WERI-Rb-1 (cell line): Measurements from ENCODE around the gene GPS1.

Experiments
- DNase-seq: peaks from one replicate; pipeline ENCODE4 v3.0.0-alpha.2; 2020
- H3K27ac ChIP-seq: fragments of 250-450 bp; sonication (Bioruptor Pico); 2 replicates; pipeline ENCODE4 v1.5.1; 2020; ENCODE audit warnings: mild to moderate bottlenecking, moderate library complexity
- H3K27me3 ChIP-seq: fragments of 250-450 bp; sonication (Bioruptor Pico); 2 replicates; pipeline ENCODE4 v1.5.1; 2021; ENCODE audit warnings: mild to moderate bottlenecking, low read depth, moderate library complexity; ENCODE audit not compliant: insufficient read depth, severe bottlenecking
- H3K36me3 ChIP-seq: fragments of 250-450 bp; sonication (Bioruptor Pico); 2 replicates; pipeline ENCODE4 v1.5.1; 2020; ENCODE audit warnings: mild to moderate bottlenecking, moderate library complexity
- H3K4me3 ChIP-seq: 2 replicates; pipeline ENCODE4 v1.5.1; 2011; ENCODE audit warnings: low read depth, mild to moderate bottlenecking, control low read depth, low read length
- H3K9me3 ChIP-seq: fragments of 250-450 bp; sonication (Bioruptor Pico); 2 replicates; pipeline ENCODE4 v1.5.1; 2021; ENCODE audit warnings: mild to moderate bottlenecking, moderate library complexity; ENCODE audit not compliant: severe bottlenecking
- TF ChIP-seq, protein P1 (sequence below): IDR thresholded peaks from 2 replicates; pipeline ENCODE4 v1.5.1; 2011; ENCODE audit warnings: low read depth, mild to moderate bottlenecking, control low read depth, inconsistent platforms, low read length

Gene GPS1

DNA sequence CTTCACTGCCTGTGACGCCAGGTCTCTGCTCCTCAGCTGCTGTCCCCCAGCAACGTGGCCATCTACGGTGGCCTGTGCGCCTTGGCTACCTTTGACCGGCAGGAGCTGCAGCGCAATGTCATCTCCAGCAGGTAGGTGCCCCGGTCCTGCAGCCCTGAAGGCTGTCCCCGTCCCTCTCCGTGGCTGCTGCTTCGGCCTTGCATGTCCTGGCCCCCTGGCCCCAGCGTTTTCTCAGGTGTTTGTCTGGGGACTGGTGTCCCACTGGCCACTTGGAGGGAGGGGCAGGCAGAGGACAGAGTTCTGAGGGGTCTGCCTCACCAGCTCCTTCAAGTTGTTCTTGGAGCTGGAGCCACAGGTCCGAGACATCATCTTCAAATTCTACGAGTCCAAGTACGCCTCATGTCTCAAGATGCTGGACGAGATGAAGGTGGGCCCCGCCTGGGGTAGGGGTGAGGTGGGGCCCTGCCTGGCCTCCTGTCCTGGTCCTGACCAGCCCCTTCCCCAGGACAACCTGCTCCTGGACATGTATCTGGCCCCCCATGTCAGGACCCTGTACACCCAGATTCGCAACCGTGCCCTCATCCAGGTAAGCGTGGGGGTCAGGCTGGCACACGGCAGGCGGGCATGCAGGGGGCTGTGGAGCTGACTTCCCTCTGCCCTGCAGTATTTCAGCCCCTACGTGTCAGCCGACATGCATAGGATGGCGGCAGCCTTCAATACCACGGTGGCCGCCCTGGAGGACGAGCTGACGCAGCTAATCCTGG is 4.4 kb downstream of the GPS1 start:
- H3K4me3 ChIP-seq: no peak overlapping the region
- peaks cover 80% of the 10 kb centered on the region for H3K36me3 ChIP-seq
- no peak for DNase-seq
- TF ChIP-seq, protein P1, sequence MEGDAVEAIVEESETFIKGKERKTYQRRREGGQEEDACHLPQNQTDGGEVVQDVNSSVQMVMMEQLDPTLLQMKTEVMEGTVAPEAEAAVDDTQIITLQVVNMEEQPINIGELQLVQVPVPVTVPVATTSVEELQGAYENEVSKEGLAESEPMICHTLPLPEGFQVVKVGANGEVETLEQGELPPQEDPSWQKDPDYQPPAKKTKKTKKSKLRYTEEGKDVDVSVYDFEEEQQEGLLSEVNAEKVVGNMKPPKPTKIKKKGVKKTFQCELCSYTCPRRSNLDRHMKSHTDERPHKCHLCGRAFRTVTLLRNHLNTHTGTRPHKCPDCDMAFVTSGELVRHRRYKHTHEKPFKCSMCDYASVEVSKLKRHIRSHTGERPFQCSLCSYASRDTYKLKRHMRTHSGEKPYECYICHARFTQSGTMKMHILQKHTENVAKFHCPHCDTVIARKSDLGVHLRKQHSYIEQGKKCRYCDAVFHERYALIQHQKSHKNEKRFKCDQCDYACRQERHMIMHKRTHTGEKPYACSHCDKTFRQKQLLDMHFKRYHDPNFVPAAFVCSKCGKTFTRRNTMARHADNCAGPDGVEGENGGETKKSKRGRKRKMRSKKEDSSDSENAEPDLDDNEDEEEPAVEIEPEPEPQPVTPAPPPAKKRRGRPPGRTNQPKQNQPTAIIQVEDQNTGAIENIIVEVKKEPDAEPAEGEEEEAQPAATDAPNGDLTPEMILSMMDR: no peak
- no peak overlapping the region; the same call in 1 of the 2 replicates for H3K27ac ChIP-seq
- no peaks in the 10 kb centered on the region for H3K9me3 ChIP-seq
- no peaks in the 10 kb centered on the region for H3K27me3 ChIP-seq

DNA sequence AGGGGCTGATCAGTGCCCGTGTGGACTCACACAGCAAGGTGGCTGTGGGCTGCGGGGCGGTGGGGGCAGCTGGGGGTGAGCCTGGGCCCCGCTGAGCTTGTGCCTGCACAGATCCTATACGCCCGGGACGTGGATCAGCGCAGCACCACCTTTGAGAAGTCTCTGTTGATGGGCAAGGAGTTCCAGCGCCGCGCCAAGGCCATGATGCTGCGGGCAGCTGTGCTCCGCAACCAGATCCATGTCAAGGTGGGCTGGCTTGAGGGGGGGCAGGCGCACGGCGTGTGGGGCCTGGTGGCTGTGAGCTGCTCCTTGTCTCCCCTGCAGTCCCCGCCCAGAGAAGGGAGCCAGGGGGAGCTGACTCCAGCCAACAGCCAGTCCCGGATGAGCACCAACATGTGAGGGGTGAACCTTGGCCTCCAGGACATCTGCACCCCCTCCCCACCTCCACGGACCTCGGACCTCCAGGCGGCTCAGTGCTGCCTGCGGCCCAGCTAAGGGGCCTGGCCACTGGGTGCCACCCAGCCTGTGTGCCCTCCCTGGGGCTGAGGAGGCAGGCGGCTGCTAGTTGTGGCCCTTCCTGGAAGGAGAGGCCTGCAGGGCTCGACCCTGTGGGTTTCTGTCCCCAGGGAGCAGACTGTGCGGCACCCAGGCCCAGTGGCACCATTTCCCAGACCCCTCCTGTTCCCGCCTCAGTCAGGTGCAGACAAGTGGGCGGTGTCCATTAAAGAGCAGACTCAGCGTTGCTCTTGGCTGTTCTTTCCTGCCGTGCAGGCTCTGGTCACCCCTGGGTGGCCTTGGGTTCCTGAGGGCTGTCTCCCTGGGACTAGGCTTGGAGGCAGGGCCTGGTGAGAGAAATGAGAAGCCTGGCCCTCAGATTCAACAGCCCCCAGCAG is 5.3 kb downstream of the GPS1 start:
- TF ChIP-seq, protein P1: no peak
- Histone ChIP-seq H3K27me3 (no peaks in the 10 kb centered on the region), H3K27ac (peak overlapping the region; percentile 23), H3K9me3 (no peaks in the 10 kb centered on the region), H3K4me3 (no peak overlapping the region), H3K36me3 (peaks cover 87% of the 10 kb centered on the region)
- DNase-seq: no peak

DNA sequence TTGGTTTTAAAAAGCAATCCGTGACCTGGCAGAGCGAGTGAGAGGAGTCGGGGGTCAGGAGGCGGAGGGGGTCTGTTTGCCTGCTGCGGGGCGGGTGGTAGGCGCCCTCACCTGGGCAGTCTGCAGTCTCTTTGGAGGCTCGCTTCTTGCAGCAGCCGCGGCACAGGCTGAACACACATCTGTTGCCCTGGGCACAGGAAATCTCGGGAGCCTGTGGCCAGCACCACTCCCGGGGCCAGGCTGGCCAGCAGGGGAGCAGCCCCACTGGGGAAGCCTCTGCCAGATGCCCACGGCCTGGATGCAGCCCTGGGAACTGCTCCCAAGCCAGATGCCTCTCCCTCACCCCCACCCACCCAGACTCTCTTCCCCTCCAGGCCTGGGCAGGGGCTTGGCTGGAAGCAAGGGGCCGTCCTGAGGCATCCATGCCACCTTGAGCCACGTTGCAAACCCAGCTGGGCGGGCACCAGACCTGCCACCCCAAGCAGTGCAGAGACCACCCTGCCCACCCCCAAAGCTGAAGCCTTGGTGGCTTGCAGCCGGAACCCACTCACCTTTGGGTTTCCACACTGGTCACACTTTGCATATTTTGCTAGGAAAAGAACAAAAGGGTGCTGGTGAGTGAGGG is 6.6 kb downstream of the GPS1 start:
- H3K27me3 ChIP-seq: no peaks in the 10 kb centered on the region
- TF ChIP-seq, protein P1: peak; percentile 22; the same call in 1 of the 2 replicates

DNA sequence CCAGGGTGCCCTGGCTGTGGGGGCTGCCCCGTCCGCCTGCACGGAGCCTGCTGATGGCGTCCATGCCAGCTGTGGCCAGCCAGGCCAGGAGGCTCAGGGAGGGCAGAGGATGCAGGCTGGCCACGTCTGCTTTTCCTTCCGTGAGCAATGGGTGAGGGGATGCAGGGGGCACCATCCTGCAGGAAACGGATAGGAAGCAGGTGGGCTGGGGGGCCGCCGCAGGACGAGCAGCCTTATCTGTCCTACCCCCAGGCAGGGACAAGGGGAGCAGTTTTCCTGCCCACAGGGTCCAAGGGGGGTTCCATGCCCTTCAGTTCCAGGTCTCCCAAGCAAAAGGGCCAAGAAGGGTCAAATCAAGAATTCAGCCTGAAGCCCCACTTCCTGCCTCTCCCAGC is 7.2 kb downstream of the GPS1 start:
- DNase-seq: no peak
- no peaks in the 10 kb centered on the region for H3K27me3 ChIP-seq
- peak overlapping the region; percentile 23 for H3K27ac ChIP-seq
- no peak overlapping the region for H3K4me3 ChIP-seq
- TF ChIP-seq, protein P1: no peak
- no peaks in the 10 kb centered on the region for H3K9me3 ChIP-seq
- H3K36me3 ChIP-seq: peaks cover 97% of the 10 kb centered on the region

More for the DNA sequence above, 6.6 kb downstream of the GPS1 start:
- no peak for DNase-seq
- H3K27ac ChIP-seq: peak overlapping the region; percentile 23
- H3K36me3 ChIP-seq: peaks cover 97% of the 10 kb centered on the region
- H3K9me3 ChIP-seq: no peaks in the 10 kb centered on the region
- H3K4me3 ChIP-seq: no peak overlapping the region

DNA sequence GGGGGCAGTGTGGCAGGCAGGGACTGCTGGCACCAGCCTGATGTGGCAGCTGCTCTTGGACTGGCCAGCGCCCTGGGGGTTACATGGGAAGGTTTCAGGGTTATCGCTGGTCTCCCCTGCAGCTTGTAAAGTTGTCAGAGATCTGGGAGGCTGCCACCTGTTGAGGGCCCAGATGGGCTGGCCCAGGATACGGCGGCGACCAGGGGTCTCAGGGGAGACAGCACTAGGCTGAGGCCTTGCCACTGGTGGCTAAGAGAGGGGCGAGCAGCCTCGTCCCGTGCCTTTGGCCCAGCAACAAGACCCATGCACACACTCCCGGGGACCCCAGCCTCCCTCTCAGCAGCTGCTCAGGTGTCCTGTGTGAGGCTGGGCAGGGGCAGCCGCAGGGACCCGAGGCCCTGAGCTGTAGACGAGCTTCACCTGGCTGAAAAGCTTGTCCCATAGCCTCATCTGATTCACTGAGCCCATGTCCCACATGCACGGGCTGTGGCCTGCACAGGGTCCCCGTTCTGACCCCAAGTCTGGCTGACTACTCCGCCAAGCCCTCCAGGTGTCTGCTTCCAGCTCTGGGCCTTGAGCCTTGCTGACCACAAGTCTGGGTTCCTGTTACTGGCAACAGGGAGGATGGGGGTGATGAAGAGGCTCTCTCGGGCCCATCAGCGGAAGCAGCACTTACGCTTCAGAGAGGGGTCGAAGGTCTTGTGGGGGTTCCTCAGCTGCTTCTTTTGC is 7.7 kb downstream of the GPS1 start:
- H3K27me3 ChIP-seq: no peaks in the 10 kb centered on the region
- TF ChIP-seq, protein P1: no peak
- peak overlapping the region; percentile 9; the same call in 1 of the 2 replicates for H3K27ac ChIP-seq
- no peak overlapping the region for H3K4me3 ChIP-seq
- peaks cover 97% of the 10 kb centered on the region for H3K36me3 ChIP-seq
- DNase-seq: no peak
- no peaks in the 10 kb centered on the region for H3K9me3 ChIP-seq
